Stomach smooth muscle (tissue), 2 donors: ENCODE measurements around the gene SLC10A6.
"Not testable (repeated sequence)": the region's sequence is repeated elsewhere in the genome, so short reads cannot be mapped to it uniquely, and the experiment has no call there.

ENCODE experiments used
- H3K27ac ChIP-seq: one replicate; pipeline ENCODE4 v1.7.0; 2013; ENCODE audit warnings: mild to moderate bottlenecking, low read length, inconsistent platforms
- H3K27me3 ChIP-seq, 2 donors: one replicate each; pipeline ENCODE4 v1.7.0; 2013; ENCODE audit warnings: low read length in 2 of 2; ENCODE audit not compliant: insufficient read depth in 2 of 2, control insufficient read depth in 1 of 2
- H3K36me3 ChIP-seq, 2 donors: one replicate each; pipeline ENCODE4 v1.7.0; 2013; ENCODE audit warnings: low read length in 2 of 2; ENCODE audit not compliant: control insufficient read depth in 2 of 2, insufficient read depth in 2 of 2
- H3K4me1 ChIP-seq: one replicate; pipeline ENCODE4 v1.7.0; 2013; ENCODE audit warnings: low read length; ENCODE audit not compliant: control insufficient read depth, insufficient read depth
- H3K4me3 ChIP-seq, 2 donors: one replicate each; pipeline ENCODE4 v1.7.0; 2013; ENCODE audit warnings: low read length in 2 of 2
- H3K9ac ChIP-seq, 2 donors: one replicate each; pipeline ENCODE4 v1.7.0; 2013; ENCODE audit warnings: low read length in 2 of 2, mild to moderate bottlenecking in 1 of 2
- H3K9me3 ChIP-seq, 2 donors: one replicate each; pipeline ENCODE4 v1.7.0; 2013; ENCODE audit warnings: low read length in 2 of 2; ENCODE audit not compliant: control insufficient read depth in 2 of 2
- donor health status: healthy.
- donor health status: Pancreatic carcinoma.

Gene SLC10A6

GRCh38 chr4:86878640-86879039, 29.5 kb upstream of the SLC10A6 start:
- Histone ChIP-seq H3K9me3 (peaks cover 8 to 17% of the 10 kb centered on the region in 2 donors), H3K36me3 (no peaks in the 10 kb centered on the region), H3K27me3 (no peaks in the 10 kb centered on the region), H3K4me3 (no peak overlapping the region), H3K4me1 (no peaks in the 10 kb centered on the region), H3K27ac (no peak overlapping the region), H3K9ac (no peak overlapping the region)

DNA sequence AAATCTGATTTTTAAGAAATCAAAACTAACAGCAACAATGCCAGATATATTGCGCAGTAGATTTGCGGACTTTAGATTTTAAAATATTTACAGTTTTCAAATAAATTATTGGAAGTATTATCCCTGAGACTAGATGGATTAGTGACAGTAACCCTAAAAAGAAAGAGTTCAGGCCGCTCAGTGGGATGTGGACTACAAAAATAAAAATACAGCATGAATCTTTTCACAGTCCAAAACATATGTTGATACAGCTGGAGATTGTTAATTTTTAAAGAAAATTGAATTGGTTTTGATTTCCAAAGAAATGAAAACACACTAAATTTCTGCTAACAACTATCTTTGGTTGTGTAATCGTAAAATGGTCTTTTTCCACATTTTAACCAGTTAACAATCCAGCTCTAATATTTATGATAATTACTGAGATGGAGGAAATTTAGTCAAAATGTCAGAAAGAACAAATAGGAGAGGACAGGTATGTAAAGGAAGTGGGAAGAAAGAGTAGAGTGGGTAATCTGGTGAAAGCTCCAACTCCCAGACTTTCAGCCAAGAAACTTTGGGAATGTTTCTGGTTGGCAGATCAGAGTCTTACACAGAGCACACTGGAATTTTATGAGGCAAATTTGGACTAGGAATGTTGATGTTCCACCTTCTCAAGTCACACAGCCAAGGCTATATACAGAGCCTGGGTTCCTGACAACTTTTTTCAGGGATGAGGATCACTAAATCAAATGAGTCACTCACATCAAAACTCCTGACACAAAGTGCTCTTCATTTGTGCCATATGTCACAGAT, 27.9 kb upstream of the SLC10A6 start:
- no peak overlapping the region for H3K27ac ChIP-seq
- no peaks in the 10 kb centered on the region for H3K27me3 ChIP-seq
- no peaks in the 10 kb centered on the region for H3K36me3 ChIP-seq
- H3K4me3 ChIP-seq: no peak overlapping the region
- peaks cover 8 to 17% of the 10 kb centered on the region in 2 donors for H3K9me3 ChIP-seq
- no peak overlapping the region for H3K9ac ChIP-seq
- no peaks in the 10 kb centered on the region for H3K4me1 ChIP-seq

DNA sequence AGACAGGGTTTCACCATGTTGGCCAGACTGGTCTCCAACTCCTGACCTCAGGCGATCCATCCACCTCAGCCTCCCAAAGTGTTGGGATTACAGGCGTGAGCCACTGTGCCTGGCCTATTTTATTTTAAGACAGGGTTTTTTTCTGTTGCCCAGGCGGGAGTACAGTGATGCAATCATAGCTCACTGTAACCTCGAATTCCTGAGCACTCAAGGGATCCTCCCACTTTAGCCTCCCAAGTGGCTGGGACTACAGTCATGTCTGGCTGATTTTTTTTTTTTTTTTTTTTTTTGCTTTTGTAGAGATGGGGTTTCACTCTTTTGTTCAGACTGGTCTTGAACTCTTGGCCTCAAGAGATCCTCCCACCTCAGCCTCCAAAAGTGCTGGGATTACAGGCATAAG, 26.3 kb upstream of the SLC10A6 start:
- not testable (repeated sequence) for H3K27ac ChIP-seq, H3K4me1 ChIP-seq, H3K9ac ChIP-seq, H3K4me3 ChIP-seq, H3K36me3 ChIP-seq, H3K27me3 ChIP-seq
- H3K9me3 ChIP-seq: peaks cover 8 to 17% of the 10 kb centered on the region in 2 donors

DNA sequence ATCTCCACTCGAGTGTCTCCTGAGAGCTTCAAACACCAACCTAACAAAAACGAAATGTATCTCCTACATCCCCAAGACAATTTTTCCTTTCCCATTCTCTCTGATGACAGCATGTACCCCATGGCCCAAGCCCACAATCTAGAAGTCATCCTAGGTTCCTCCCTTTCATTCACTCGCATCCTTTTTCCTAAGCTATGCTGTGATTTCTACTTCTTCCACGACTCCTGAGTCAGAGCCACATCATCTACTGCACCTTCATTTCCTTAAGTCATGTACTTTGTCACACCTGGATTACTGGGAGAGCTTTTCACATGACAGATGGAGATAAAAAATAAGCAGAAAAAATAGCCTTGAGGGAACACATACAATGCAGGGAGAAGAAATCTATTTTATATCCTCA, 23.0 kb upstream of the SLC10A6 start:
- Histone ChIP-seq H3K4me3 (no peak overlapping the region), H3K36me3 (no peaks in the 10 kb centered on the region), H3K27ac (no peak overlapping the region), H3K9me3 (no peaks in the 10 kb centered on the region), H3K9ac (no peak overlapping the region), H3K4me1 (no peaks in the 10 kb centered on the region), H3K27me3 (no peaks in the 10 kb centered on the region)

GRCh38 chr4:86870442-86871069, 21.4 kb upstream of the SLC10A6 start:
- H3K4me1 ChIP-seq: no peaks in the 10 kb centered on the region
- H3K27me3 ChIP-seq: no peaks in the 10 kb centered on the region
- no peak overlapping the region for H3K9ac ChIP-seq
- H3K4me3 ChIP-seq: no peak overlapping the region
- H3K9me3 ChIP-seq: no peaks in the 10 kb centered on the region
- H3K27ac ChIP-seq: no peak overlapping the region
- no peaks in the 10 kb centered on the region for H3K36me3 ChIP-seq

- no peaks in the 10 kb centered on the region for H3K9me3 ChIP-seq
- no peaks in the 10 kb centered on the region for H3K36me3 ChIP-seq
- no peaks in the 10 kb centered on the region for H3K4me1 ChIP-seq
- no peak overlapping the region for H3K9ac ChIP-seq
- no peaks in the 10 kb centered on the region for H3K27me3 ChIP-seq
- no peak overlapping the region for H3K4me3 ChIP-seq
- no peak overlapping the region for H3K27ac ChIP-seq
Measured at GRCh38 chr4:86857341-86858052, 8.3 kb upstream of the SLC10A6 start.

DNA sequence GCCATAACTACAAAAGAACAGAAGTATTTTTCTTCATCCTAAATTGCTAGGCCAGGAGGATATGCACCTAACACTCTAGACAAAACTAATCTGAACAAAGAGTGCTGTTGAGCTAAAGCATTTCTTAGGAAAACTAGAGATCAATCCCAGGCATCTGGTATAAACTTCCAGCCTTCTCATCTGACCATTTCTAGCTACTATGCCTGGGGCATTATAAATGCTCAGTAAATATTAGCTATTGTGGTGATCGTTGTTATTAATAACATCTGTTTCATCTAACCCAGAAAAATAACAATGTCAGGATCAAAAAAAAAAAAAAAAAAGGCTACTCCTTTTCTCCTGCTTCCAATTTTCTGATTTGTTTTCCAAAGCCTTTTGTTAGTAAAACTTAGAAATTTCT, 7.7 kb upstream of the SLC10A6 start:
- Histone ChIP-seq H3K4me3 (no peak overlapping the region), H3K36me3 (no peaks in the 10 kb centered on the region), H3K27ac (no peak overlapping the region), H3K9ac (no peak overlapping the region), H3K4me1 (no peaks in the 10 kb centered on the region), H3K9me3 (no peaks in the 10 kb centered on the region), H3K27me3 (no peaks in the 10 kb centered on the region)

DNA sequence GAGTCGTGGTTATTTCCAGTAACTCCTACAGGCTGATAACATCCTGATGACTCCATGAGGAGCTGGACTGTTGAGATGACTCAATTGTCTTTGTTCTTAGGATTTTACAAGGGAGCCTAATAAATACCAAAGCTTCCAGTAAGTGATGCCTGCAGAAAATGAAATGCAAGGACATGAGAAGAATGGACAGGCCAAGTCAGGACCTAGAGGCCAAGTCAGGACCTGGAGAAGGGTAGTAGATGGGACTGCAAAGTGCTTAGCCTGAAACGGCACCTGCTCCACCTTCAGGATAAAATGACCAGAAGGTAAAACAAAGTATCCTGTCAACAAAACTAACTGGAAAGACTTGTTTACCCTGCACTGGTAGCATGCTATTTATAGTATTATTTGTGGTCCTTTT, 6.4 kb upstream of the SLC10A6 start:
- no peaks in the 10 kb centered on the region for H3K4me1 ChIP-seq
- H3K9me3 ChIP-seq: no peaks in the 10 kb centered on the region
- no peaks in the 10 kb centered on the region for H3K36me3 ChIP-seq
- no peaks in the 10 kb centered on the region for H3K27me3 ChIP-seq
- H3K27ac ChIP-seq: no peak overlapping the region
- H3K4me3 ChIP-seq: no peak overlapping the region
- H3K9ac ChIP-seq: no peak overlapping the region

DNA sequence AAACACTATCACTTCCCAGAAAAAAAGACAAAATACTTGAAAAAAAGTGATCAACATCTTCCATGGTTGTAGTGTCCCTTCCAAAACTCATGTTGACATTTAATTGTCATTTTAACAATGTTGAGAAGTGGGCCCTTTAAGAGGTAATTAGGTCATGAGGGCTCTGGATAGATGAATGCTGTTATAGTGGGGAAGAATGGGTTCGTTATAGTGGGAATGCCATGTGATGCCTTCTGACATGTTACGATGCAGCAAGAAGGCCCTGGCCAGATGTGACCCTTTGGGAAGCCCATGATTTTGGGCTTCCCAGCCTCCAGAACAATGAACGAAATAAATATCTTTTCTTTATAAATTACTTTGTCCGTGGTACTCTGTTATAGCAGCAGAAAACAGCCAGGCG, 4.0 kb upstream of the SLC10A6 start:
- peaks cover 3% of the 10 kb centered on the region for H3K4me1 ChIP-seq
- H3K27ac ChIP-seq: no peak overlapping the region
- no peaks in the 10 kb centered on the region for H3K9me3 ChIP-seq
- no peak overlapping the region for H3K4me3 ChIP-seq
- no peak overlapping the region for H3K9ac ChIP-seq
- no peaks in the 10 kb centered on the region for H3K27me3 ChIP-seq
- no peaks in the 10 kb centered on the region for H3K36me3 ChIP-seq

DNA sequence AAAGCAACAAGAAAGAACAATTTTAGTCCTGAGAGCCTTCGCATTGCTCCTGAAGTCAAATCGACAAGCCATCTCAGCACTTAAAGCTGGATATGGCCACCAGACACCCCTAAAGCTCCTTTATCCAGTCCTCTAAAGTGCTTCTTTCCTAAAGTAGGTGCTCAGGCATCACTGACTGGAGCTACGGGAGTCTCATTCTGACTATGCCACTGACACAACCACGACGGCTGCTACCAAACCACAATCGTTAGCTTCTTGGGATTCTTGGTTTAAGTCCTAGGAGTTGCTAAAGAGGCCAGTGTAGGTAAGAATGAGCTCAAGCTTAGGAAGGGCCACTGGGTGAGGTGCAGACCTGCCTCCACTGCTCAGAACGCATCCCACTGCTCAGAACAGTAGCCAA, 1.0 kb downstream of the SLC10A6 start:
- Histone ChIP-seq H3K36me3 (no peaks in the 10 kb centered on the region), H3K27me3 (no peaks in the 10 kb centered on the region), H3K4me3 (peak overlapping the region in 1 of 2 donors; percentile 15), H3K27ac (no peak overlapping the region), H3K9me3 (no peaks in the 10 kb centered on the region), H3K4me1 (peaks cover 3% of the 10 kb centered on the region), H3K9ac (no peak overlapping the region)

- H3K9me3 ChIP-seq: no peaks in the 10 kb centered on the region
- no peaks in the 10 kb centered on the region for H3K36me3 ChIP-seq
- peaks cover 3% of the 10 kb centered on the region for H3K4me1 ChIP-seq
- H3K27ac ChIP-seq: no peak overlapping the region
- H3K27me3 ChIP-seq: no peaks in the 10 kb centered on the region
- H3K4me3 ChIP-seq: no peak overlapping the region
- no peak overlapping the region for H3K9ac ChIP-seq
Measured at GRCh38 chr4:86847571-86847970, 1.6 kb downstream of the SLC10A6 start.
